Measurements from ENCODE around the gene SLC25A21. TPM values are rescaled to one million over a fixed set of nuclear protein-coding genes. Genes with fewer than 3 reads are reported as not detected.

The SLC25A21 gene
- total RNA-seq, 1 donor from 2014 or later, result 0.91 TPM

DNA sequence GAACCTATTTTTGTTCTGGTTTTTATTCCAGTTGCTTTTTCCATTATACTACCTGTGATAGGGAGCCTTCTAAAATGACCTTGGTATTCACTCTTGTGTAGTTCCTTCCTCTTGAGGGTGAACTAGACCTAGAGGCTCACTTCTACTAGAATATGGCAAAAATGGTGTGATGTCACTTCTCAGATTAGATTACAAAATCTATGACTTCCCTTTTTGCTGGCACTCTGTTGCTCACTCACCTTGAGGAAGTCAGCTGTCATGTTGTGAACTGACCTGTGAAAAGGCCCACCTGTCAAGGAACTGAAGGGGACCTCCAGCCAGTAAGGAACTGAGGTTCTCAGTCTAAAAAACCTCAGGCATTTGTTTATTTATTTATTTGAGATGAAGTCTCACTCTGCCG lies 31.0 kb upstream of the SLC25A21 start:
- no peak for DNase-seq
- Mint-ChIP-seq H3K4me1 (ENCODE audit: low read depth, unreplicated experiment) (no peaks in the 10 kb centered on the region), H3K9me3 (ENCODE audit: unreplicated experiment) (peaks cover 7% of the 10 kb centered on the region), H3K27ac (ENCODE audit: unreplicated experiment) (no peak overlapping the region), H3K4me3 (ENCODE audit: unreplicated experiment) (no peak overlapping the region), H3K36me3 (ENCODE audit: unreplicated experiment) (peaks cover 14% of the 10 kb centered on the region), H3K27me3 (ENCODE audit: unreplicated experiment) (no peaks in the 10 kb centered on the region)
- TF ChIP-seq, protein P1, sequence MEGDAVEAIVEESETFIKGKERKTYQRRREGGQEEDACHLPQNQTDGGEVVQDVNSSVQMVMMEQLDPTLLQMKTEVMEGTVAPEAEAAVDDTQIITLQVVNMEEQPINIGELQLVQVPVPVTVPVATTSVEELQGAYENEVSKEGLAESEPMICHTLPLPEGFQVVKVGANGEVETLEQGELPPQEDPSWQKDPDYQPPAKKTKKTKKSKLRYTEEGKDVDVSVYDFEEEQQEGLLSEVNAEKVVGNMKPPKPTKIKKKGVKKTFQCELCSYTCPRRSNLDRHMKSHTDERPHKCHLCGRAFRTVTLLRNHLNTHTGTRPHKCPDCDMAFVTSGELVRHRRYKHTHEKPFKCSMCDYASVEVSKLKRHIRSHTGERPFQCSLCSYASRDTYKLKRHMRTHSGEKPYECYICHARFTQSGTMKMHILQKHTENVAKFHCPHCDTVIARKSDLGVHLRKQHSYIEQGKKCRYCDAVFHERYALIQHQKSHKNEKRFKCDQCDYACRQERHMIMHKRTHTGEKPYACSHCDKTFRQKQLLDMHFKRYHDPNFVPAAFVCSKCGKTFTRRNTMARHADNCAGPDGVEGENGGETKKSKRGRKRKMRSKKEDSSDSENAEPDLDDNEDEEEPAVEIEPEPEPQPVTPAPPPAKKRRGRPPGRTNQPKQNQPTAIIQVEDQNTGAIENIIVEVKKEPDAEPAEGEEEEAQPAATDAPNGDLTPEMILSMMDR (IDR thresholded peaks at IDR 0.05; ENCODE audit: partially characterized antibody, unreplicated experiment), result no peak

GRCh38 chr14:37202812-37203211 lies 30.4 kb upstream of the SLC25A21 start:
- Mint-ChIP-seq H3K36me3 (ENCODE audit: unreplicated experiment) (peaks cover 14% of the 10 kb centered on the region), H3K4me3 (ENCODE audit: unreplicated experiment) (no peak overlapping the region), H3K27ac (ENCODE audit: unreplicated experiment) (no peak overlapping the region), H3K9me3 (ENCODE audit: unreplicated experiment) (peaks cover 7% of the 10 kb centered on the region), H3K4me1 (ENCODE audit: low read depth, unreplicated experiment) (no peaks in the 10 kb centered on the region), H3K27me3 (ENCODE audit: unreplicated experiment) (no peaks in the 10 kb centered on the region)
- TF ChIP-seq, protein P1 (IDR thresholded peaks at IDR 0.05; ENCODE audit: partially characterized antibody, unreplicated experiment), result no peak
- DNase-seq, result no peak

GRCh38 chr14:37202265-37202664 lies 29.9 kb upstream of the SLC25A21 start:
- Mint-ChIP-seq H3K9me3 (ENCODE audit: unreplicated experiment) (peaks cover 7% of the 10 kb centered on the region), H3K27ac (ENCODE audit: unreplicated experiment) (no peak overlapping the region), H3K27me3 (ENCODE audit: unreplicated experiment) (no peaks in the 10 kb centered on the region), H3K4me1 (ENCODE audit: low read depth, unreplicated experiment) (no peaks in the 10 kb centered on the region), H3K36me3 (ENCODE audit: unreplicated experiment) (peaks cover 13% of the 10 kb centered on the region), H3K4me3 (ENCODE audit: unreplicated experiment) (no peak overlapping the region)
- TF ChIP-seq, protein P1 (IDR thresholded peaks at IDR 0.05; ENCODE audit: partially characterized antibody, unreplicated experiment), result no peak
- no peak for DNase-seq

DNA sequence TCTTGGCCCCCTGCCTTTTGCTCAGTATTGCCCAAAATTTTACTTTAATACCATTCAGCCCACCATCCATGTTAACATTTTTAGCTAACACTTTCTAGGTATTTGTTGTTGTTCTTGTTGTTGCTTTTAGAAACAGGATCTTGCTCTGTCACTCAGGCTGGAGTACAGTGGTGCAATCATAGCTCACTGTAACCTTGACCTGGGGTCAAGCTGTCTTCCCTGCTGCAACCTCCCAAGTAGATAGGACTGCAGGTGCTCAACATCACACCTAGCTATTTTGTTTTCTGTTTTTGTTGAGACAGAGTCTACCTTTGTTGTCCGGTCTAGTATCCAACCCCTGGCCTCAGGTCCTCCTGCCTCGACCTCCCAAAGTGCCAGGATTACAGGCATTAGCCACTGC lies 29.3 kb upstream of the SLC25A21 start:
- no peak for DNase-seq
- H3K4me3 Mint-ChIP-seq (ENCODE audit: unreplicated experiment), result no peak overlapping the region
- no peaks in the 10 kb centered on the region for H3K27me3 Mint-ChIP-seq (ENCODE audit: unreplicated experiment)
- no peaks in the 10 kb centered on the region for H3K4me1 Mint-ChIP-seq (ENCODE audit: low read depth, unreplicated experiment)
- H3K9me3 Mint-ChIP-seq (ENCODE audit: unreplicated experiment), result peaks cover 5% of the 10 kb centered on the region
- H3K27ac Mint-ChIP-seq (ENCODE audit: unreplicated experiment), result no peak overlapping the region
- TF ChIP-seq, protein P1 (IDR thresholded peaks at IDR 0.05; ENCODE audit: partially characterized antibody, unreplicated experiment), result no peak
- H3K36me3 Mint-ChIP-seq (ENCODE audit: unreplicated experiment), result peaks cover 8% of the 10 kb centered on the region

DNA sequence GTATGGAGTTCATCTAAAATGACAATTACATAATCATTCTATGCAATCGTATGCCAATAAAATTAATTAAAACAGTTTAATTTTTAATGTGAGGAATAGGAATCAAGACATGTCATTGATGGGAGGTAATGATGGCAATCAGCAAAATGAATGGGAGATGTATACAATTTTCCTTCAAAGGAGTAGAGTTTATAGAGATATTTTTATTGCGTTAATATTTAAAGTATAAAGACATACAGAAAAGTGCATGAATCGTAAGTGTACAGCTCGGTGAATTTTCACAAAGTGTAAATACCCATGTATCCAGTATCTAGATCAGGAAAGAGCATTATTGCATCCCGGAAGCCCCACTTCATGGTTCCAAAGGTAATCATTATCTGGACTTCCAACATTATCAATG lies 26.5 kb upstream of the SLC25A21 start:
- H3K9me3 Mint-ChIP-seq (ENCODE audit: unreplicated experiment), result no peaks in the 10 kb centered on the region
- TF ChIP-seq, protein P1 (IDR thresholded peaks at IDR 0.05; ENCODE audit: partially characterized antibody, unreplicated experiment), result no peak
- H3K4me1 Mint-ChIP-seq (ENCODE audit: low read depth, unreplicated experiment), result no peaks in the 10 kb centered on the region
- no peak overlapping the region for H3K27ac Mint-ChIP-seq (ENCODE audit: unreplicated experiment)
- no peaks in the 10 kb centered on the region for H3K27me3 Mint-ChIP-seq (ENCODE audit: unreplicated experiment)
- no peak for DNase-seq
- peak overlapping the region; percentile 91 for H3K4me3 Mint-ChIP-seq (ENCODE audit: unreplicated experiment)
- H3K36me3 Mint-ChIP-seq (ENCODE audit: unreplicated experiment), result no peaks in the 10 kb centered on the region
